GM19397 (cell line): ENCODE results near the gene KLHDC3.

Experiments
- ATAC-seq: cut with Tn5 transposase; IDR thresholded peaks from one replicate; pipeline ENCODE4 v1.9.1; 2021; ENCODE audit warnings: mild to moderate bottlenecking, moderate library complexity; ENCODE audit not compliant: unreplicated experiment

Gene KLHDC3, protein sequence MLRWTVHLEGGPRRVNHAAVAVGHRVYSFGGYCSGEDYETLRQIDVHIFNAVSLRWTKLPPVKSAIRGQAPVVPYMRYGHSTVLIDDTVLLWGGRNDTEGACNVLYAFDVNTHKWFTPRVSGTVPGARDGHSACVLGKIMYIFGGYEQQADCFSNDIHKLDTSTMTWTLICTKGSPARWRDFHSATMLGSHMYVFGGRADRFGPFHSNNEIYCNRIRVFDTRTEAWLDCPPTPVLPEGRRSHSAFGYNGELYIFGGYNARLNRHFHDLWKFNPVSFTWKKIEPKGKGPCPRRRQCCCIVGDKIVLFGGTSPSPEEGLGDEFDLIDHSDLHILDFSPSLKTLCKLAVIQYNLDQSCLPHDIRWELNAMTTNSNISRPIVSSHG

DNA sequence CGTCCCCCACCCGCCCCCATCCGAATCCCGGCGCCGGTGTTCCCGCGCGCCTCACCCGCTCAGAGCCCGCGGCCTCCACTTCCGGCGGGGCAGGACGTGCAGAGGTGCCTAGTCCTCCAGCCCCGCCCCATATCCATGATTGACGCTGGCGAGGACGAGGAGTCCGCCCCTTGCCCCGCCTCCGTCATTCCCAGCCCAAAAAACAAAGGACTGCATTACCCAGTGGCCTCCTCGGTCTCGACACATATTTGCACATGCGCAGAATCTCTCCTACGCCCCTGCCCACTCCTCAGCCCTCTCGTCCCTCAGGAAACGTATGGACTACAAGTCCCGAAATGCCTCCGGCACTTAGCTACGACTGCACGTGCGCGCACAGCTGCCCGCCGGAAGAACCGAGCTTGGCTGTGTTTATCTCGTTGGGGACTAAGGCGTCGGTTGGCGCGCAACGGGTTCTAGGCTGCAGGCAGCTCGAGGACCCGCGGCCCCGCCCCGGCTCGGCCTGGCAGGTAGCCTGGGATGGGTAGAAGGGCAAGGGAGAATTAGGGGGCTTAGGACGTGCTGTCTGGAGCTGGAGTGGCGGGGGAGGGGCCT, at the start of gene KLHDC3, which contains the start of gene MEA1:
Gene KLHDC3 (plus strand): TSS at position 407 of the 591 bp plus-strand sequence. CDS start 2,944 bp downstream, outside the sequence.
Gene MEA1 (minus strand): TSS at position 104 of the 591 bp plus-strand sequence. CDS start 133 bp downstream, outside the sequence.
- ATAC-seq: peak; percentile 90

DNA sequence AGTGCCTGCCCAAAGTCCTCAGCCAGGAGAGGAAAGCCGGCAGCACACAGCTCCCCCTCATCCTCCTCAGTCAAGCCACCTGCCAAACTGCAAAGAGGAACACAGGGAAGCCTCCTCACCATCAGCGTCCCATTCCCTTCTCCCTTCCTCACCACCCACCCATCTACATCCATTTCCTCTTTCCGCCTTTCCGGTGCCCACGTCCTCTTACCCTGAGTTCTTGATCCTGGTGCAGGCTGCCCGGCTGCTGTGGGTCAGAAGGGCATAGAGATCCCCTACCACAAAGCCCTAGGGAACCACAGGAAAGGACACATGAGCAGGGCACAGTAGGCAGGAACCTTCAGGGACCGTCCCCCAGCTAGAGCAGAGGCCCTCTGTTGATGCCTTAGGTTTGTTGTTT, 47.5 kb upstream of the KLHDC3 start:
- ATAC-seq: no peak

DNA sequence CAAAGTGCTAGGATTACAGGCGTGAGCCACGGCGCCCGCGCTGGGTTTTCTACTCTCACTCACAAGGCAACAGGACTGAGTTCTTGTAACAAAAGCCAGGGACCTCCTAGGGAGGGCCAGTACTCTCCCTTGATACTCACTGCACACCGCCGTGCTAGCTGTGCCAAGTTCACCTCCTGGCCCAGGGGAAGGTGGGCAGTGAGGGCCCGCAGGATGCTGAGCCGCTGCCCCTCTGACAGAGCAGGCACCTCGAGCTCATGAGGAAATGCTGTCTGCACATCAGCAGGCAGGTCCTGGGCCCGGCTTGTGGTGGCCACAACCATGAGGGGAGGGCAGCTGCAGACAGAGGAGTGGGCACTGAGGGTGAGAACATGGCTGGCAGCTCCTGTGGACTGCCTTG, 46.8 kb upstream of the KLHDC3 start:
- ATAC-seq: no peak

DNA sequence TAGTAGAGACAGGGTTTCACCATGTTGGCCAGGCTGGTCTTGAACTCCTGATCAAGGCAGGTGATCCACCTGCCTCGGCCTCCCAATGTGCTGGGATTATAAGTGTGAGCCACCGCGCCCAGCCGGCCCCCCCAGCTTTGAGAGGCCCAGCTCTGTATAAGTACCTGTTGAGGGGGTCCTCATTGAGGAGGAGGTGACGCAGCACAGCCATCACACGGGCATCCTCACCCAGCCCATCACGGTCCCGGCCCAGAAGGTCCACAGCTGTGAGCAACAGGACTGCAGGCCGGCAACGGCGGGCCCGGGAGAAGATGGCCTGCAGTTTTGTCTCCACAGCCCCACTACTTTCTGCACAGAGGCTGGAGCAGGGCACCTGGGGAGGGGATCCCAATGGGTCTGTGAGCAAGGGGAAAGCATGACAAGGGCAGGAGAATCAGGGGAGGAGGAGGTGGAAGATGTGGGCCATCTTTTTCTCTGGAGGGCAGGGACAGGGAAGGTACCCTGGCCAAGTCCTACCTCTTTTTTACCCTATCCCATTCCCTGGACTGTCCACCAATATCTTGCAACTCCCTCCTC, 45.8 kb upstream of the KLHDC3 start:
- ATAC-seq: no peak

DNA sequence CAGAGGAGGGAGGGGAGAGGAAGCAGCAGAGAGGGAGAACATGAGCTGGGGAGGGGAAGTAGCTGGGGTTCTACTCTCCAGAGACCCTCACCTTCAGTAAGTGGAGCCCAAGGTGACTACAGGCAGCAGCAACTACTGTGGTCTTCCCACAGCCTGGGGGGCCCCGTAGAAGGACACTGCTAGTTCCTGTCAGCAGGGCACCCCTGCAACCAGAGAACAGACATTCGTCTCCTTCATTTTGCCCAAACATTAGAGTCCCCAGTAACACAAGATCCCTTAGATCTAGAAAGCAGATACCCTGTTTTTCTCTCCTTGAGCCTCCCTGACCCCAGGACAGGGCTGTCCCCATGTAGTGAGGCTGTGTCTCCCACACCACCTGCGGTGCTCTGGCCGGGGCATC, 45.3 kb upstream of the KLHDC3 start:
- ATAC-seq: no peak

DNA sequence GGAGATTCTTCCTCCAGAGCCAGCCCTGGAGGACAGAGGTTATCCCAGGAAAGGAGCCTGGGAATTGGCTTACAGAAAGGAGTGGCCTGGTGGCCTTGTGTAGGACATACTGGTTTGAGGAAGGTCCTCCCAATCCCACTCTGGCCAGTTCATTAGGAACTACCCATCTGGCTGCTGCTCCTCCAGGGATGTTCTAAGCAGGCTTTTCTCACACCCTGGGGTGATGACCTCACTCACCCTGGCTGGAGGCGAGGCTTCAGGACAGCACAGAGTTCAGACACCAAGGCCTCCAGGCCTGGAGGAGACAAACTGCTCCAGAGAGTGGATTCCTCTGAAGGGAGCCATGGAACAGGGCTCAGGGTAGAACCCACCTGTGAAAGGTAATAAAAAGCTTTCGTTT, 44.6 kb upstream of the KLHDC3 start:
- no peak for ATAC-seq

DNA sequence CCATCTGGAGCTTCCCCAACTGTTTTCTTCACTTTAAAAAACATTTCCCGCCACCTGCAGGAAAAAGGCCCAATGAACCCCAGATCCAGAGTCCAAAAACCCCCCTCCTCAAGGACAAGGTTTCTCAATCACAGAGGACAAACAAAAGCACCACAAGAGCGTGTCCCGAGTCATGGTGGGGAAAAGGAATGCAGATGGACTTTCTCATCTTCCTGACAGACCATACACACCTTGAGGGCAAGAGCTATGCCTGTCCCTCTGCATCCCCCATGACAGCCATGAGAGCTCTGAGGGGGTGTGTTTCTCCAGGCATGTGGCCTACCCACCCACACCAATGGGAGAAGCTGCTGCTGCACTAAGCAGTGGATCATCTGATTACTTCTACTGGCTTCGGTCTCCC, 44.1 kb upstream of the KLHDC3 start:
- ATAC-seq: no peak

DNA sequence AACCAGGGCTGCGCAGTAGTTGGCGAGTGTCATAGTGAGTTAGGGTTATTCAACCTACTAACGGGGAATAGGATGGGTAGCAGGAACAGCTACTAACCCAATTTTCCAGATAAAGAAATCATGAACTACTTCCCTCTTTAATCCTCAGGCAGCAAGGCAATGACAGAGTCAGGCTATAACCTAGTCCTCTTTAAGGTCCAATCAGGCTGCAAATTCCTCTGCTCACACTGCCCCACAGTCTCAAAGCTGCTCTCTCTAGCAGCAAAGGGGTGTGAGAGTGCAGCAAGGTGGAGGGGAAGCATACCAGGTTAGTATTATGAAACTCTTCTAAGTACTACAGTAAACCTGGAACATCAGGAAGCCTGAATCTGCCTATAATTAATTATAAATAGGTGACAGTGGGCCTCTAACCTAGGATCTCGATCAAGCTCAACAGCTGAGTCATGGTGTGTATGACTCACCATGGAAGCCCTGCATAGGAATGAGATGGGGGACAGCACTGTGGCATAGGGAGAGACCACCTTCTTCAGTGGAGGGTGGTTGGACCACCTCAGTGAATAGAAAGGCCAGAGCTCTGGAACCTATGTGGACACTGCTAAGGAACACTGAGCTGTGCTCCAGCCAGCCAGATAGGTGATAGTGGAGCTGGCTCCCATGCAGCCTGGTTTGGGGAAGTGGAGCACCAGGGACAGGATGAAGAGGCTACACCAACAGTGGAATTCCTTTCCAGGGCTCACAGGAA, 43.0 kb upstream of the KLHDC3 start:
- ATAC-seq: no peak

DNA sequence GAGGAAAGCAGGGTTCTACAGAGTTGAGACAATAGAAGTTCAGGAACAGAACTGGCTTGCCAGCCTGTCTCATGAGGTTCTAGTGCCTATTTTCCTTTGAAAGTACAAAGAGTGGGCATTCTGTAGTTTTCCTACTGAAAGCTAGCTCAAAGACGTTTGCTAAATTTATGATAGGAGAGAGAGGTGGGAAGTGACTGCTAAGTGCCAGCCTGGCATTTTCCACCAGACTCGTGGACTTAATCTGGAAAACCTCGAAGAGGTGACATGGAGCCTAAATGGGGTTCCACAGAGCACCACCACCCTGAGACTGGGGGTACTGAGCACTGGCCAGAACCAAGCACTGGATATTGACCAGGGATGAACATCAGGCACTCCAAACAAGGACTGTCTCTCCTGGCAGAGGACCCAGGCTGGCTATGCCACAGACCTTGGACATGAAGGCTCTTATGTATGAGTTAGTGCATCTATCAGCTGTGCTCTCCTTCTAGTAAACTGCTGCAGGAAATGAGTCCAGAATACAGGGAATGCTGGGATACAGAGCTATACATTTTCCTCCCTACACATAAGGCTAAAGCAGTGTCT, 42.2 kb upstream of the KLHDC3 start:
- no peak for ATAC-seq

DNA sequence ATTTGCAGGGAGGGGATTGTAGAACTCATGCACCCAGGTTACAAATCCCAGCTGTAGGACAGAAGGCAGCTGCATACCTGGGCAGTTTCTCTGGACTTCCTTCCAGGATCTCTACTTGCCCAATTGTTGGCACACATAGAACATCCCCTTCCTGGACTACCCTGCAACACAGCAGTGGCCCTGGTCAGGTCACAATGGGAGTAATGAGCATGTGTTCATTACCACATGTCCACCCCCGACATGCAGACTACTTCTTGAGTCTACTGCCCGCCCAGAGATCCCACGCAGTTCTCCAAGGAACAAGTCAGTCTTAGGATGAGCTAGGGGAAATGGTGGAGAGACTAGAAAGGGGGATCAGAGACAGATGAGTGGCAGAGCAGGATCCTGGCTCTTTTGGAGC, 40.1 kb upstream of the KLHDC3 start:
- ATAC-seq: no peak

DNA sequence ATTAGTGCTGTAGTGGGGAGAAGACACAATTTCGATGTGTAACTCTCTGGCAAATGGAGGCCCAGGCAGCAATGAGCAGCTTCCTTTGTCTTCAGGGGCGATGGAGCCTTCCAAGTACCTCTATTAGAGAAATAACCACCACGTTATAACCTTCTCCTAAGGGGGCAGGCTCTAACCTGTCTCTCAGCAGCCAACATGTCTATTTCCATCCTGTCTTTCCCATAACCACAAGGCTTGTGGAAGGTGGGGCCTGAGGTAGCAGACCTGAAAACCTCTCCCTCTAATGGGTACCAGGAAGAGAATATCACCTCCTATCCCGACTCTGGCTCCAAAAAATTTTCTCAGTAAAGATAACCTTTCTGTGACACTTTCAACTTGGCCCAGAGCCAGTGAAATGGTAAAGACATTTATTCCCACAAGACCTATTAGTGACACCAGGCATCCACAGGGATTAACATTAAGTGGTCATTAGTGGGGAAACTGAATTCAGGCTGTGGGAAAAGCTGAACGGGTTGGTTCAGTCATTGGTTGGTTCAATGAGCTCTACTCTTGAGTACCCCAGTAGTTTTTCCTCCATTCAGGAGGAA, 39.0 kb upstream of the KLHDC3 start:
- ATAC-seq: no peak

DNA sequence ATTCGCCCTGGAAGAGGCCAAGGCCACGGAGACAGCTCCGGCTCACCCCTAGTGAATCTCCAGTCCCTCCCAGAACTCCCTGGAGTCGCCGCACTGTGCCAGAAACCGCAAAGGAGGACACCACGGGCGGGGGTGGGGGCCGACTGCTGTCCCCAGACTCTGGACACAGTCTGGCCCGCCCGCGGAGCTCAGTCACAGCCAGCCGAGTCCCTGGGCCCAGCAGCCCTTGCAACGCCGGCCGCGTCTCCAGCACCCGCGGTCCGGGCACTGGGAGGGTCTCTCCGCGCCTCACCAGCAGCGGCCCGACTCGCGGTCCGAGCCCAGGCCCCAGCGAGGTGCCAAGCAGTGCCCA, 35.6 kb upstream of the KLHDC3 start:
- peak; percentile 18 for ATAC-seq

DNA sequence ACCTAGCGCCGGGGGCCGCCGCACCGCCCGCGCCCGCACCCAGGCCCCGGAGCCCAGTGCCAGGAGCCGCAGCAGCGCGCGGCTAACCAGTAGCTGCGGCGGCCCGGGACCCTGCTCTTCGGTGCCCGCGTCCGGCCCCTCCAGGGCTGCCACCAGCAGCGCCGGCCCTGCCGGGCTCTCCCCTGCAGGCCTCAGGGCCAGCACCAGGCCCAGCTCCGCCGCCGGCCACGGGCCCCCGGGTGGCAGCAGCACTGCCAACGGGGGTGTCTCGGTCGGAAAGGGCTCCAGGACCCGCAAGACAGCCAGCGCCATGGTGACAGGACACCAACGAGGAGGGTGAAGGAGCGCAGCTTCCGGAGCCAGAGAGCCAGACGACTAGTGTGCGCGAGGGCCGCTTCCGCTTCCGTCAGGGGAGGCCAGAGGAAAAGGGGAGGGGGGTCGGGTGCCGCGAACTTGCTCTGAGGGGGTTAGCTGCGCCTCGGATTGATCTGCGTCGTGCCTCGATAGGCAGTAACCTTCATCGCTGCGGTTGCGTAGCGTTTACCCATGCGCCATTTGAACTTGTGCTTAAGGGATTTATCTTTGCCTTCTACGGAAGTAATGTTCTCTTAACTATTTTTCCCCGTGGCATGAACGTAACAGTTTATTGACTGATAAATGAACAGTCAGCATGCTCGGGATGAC, 35.1 kb upstream of the KLHDC3 start, which contains the start of gene PEX6:
Gene PEX6 (minus strand): TSS at position 343 of the 684 bp plus-strand sequence. CDS start 31 bp downstream, at position 312.
- peak; percentile 92 for ATAC-seq

DNA sequence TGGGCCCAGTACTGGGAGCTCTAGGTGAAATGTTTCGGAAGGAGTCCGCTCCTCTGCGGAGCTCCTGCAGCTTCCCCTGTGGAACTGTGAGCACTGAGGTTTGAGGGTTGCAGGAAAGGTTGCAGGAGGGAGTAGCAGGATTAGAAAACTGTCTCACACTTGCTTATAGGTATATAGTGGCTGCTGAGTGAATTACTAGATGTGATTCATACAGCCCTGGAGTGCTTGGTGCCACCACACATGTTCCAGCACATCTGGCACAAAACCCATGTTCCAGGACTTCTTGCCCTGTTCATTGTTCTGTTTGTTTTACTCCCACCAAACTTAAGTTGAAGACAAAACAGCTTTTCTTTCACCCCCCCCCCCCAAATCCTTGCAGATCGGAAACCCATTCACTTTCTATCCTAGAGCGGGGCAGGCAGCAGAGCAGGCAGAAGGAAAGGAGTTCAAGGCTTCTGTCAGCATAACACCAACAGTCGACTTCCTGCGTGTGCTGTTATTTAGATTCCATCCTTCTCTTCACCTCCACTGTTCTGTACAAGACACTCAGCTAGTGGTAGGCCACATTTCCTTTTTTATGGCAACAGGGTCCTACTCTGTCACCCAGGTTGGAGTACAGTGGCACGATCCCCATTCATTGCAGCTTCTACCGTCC, 34.4 kb upstream of the KLHDC3 start:
- no peak for ATAC-seq

DNA sequence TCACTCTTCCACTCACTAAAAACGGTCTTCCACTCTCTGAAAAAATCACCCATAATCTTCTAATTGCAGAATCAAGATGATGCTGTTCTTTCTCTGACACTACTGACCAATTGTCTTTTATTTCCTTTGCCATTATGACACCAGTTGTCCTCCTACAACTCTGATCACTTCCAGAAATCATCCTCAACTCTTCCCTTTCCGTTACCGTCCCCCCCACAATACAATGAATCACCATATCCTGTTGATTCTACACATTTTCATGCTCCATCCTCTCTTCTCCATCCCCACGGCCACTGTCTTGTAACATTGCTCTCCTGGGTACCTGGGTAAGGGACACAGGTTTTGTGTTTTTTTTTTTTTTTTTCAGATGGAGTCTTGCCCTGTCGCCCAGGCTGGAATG, 32.2 kb upstream of the KLHDC3 start:
- ATAC-seq: no peak

DNA sequence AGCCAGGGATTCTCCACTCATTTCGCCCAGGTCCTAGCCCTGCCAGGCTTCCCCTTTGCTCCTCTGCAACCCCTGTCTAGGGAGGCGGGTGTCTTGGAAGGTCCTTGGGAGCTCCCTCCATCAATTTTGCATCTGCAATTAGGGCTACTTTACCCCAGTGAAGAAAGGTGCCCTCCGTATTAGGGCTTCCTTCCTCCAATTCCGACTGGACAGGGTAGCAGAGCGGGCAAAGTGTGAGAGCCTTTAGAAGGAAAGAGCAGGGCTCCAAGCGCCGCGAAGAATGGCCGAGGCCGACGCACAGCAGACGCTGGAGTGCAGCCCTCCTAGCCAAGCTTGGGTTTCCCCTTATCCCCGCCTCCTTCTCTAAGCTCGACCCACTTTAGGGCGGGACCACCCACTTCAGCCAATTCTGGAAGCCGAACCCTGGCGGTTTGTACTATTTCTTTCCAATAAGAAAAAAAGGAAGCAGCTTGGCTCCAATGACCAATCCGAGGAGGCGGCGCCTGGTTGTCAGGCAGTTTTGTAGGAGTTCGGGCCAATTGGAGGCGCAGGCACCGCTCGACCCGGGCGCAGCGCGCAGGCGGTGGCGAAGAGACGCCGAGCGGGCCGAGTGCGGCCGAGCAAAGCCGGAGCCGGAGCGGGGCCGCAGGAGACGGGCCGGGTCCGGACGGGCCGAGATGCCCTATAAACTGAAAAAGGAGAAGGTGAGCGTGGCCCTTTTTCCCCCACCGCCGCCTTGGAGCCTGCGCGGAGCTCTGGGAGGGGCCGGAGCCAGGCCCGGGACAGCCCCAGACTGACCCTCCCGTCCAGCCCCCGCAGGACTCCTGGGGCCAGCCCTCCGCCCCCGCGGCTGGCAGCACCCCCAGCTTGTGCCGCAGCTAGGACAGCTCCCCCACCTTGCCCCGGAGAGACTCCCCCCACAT, 29.8 kb upstream of the KLHDC3 start, which contains the start of gene PPP2R5D:
Gene PPP2R5D (plus strand): TSS at position 570 of the 923 bp plus-strand sequence. CDS start 108 bp downstream, at position 678.
- peak; percentile 92 for ATAC-seq

DNA sequence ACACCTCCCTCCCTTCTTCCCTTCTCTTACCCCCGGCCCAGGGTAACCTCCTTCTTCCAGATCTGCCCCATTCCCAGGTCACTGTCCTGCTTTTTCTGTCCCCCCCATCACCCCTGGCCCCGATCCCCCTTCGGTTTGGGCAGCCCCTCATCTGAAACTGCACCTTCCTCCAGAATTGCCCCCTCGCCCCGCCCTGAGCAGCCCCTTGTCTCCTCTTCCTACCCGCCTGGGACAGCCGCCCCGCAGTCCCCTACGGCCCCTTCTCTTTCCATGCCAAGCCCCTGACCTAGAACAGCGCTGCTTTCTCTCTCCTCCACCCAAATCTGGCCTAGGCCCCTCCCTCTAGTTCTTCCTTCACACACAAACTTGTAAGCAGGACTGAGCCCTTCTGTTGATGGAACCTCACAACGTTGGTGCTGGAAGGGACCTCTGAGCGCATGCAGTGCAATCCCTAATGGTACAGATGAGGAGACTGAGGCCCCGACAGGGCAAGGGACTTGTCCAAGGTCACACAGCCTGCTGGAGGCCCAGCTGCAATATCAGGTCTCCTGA, 29.0 kb upstream of the KLHDC3 start:
- ATAC-seq: no peak
